ENCODE data around the gene SPANXN3.
A peak's percentile ranks its signal among the peaks of the same experiment; 100 is the strongest.
"Not testable (repeated sequence)": the region's sequence is repeated elsewhere in the genome, so short reads cannot be mapped to it uniquely, and the experiment has no call there.

Gene SPANXN3

DNA sequence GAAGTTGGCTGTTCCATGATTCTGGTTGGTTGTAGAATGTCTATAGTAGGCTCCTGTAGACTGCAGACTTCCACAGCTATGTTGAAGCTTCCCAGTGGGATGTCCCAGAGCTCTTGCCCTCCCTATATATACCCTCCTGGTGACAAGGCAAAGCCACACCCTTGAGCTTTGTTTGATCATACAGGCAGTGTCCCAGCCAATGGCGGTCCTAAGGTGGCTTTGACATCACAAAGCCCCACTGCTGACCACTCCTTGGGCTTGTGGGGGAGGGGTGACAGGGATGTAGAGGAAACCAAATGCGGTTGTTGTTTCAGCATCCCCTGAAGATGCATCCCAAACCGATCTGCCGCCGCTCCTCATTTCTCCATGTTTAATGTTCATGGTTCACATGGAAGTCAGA lies at the start of gene SPANXN3:
TSS of gene SPANXN3 (minus strand) at position 101 of the 400 bp plus-strand sequence. CDS start at position 17, 84 bp downstream.
- DNase-seq, result not testable (repeated sequence)

GRCh38 chrX:143536176-143536575 lies 18.9 kb upstream of the SPANXN3 start:
- no peak for DNase-seq

GRCh38 chrX:143502196-143502595 lies 15.1 kb downstream of the SPANXN3 start:
- DNase-seq, result not testable (repeated sequence)

DNA sequence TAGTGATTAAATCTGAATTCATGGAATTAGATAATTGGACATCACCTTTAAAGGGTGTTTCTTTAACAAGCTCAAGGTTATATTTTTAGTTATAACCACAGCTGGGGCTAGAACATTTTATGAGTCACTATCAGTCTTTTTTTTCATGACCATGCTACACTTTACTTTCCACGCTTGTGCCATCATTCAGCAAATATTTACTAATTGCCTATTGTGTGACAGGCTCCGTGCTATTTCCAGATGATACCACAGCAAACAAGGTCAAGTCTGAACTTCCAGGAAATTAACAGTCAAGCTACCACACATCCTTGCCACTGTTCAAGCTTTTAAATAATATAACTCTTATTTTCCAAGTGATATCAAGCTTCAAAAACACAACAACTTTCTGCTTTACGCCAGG lies 16.5 kb downstream of the SPANXN3 start:
- DNase-seq, result no peak

DNA sequence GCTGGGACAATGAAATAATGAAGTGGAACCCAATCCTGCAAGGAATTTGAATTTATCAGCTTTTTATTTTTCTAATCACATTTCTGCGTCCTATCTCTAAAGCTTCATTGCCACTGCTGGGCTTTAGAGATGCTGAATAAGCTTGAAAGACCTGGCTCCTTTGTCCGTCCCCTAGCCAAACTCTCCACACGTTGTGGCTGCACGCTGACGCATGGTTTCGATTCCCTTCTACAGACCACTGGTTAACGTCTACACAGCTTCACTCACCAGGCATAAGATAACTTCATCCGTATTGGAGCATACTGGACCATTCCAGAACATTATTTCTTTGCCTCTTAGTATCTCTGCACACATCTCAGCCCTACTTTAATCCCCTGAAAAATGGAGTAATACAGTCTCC lies 31.2 kb downstream of the SPANXN3 start:
- no peak for DNase-seq

DNA sequence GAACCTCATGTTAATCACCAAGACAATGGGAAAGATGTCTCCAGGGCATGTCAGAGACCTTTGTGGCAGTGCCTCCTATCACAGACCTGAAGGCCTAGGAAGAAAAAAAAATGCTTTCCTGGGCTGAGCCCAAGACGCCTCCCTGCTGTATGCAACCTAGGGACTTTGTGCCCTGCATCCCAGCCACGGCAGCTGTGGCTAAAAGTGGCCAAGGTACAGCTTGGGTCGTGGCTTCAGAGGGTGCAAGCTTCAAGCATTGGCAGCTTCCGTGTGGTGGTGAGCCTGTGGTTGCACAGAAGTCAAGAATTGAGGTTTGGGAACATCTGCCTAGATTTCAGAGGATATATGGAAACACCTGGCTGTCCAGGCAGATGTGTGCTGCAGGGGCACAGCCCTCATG lies 40.5 kb downstream of the SPANXN3 start:
- DNase-seq, result no peak

DNA sequence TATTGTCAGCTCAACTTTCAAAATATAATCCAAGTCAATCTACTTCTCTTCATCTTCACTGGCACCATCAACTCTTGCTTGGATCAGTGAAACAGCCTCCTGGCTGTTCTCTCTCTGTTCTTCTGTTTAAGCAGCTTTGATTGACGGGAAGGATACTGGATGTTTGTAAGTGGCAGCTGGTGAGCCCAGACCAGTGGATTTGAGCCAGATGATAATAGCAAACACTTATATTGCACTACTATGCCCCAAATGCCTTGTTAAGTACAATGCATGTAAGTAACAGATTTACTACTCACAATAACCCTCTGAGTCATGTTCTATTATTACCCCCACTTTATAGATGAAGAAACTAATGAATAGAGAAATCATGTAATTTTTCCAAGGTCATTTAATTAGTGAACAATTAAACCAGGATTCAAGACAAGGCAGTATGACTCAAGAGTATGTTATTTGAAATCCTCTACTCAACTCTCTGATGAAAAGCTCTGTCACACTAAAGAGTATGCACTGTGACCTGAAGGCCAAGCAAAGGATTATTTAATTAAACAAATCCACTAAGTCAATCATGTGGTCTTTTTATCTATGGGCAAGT lies 44.8 kb downstream of the SPANXN3 start:
- peak; percentile 79 for DNase-seq

DNA sequence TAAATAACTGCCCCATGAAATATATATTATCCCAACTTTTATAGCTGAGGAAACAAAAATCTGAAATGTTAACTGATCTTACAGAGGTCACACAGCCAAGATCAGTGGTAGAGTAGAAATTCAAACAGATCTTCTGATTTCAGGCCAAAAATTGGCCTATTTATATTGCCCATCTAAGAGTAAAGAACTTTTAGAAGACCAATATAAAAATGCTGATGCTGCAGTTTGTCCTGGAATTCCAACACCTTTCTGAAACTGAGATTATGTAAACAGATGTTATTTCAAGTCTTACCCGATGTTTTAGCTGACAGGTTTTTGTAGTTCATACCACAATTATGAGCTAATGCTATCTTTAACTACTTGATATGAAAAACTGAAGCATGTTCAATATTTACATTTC lies 51.1 kb downstream of the SPANXN3 start:
- DNase-seq, result no peak

DNA sequence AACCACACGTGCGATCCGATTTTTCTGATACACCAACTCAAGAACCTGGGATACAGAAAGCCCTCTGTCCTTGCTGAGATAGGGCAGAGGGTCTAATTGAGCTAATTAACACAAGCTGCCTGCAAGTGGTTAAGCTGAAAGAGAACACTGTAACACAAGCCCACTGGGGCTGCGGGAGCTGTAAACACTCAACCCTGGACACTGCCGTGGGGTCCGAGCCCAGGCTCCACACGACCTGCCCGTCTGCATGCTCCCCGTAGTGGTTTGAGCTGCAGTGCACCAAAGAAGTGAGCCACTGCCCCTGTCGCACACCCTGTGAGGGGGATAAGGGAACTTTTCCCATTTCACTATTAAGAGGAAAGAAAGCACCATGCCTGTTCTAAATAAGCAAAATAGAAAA lies 54.6 kb downstream of the SPANXN3 start:
- no peak for DNase-seq

DNA sequence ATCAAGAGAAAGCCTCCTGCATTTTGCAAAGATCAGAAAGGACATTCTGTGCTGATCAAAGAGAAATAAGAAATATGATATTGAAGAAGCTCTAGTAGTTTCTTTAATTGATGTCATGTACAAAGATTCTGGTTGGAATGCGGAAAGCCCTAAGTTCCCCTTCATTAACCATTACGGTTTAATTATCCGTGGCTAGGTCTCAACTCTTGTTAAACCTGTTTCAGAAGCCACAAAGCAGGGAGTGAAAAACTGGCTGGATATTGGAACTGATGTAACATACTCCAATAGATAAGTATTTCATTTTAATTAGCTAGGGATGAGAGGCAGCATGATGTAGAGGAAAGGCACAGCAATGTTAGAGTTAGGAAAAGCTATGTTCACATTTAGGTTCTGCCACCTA lies 55.7 kb downstream of the SPANXN3 start:
- DNase-seq, result no peak

Measured in NCI-H524 treated with DMSO at 0.1 percent for 48 hours (cell line).